ENCODE results near the gene IL33. TPM values are rescaled to one million over a fixed set of nuclear protein-coding genes. Genes with fewer than 3 reads are reported as not detected.

IL33 gene
- total RNA-seq, 1 experiment from 2014 or later, result 0.07 TPM

- Mint-ChIP-seq H3K36me3 (peaks cover 5% of the 10 kb centered on the region), H3K4me3 (no peak overlapping the region), H3K27me3 (ENCODE audit: low read depth) (no peaks in the 10 kb centered on the region), H3K4me1 (no peaks in the 10 kb centered on the region), H3K9me3 (peaks cover 12% of the 10 kb centered on the region), H3K27ac (no peak overlapping the region)
- ChIA-PET POLR2A (no interaction called here), CTCF (no interaction called here)
- no peak for ATAC-seq
- no peak for TF ChIP-seq ZNF263 (CRISPR knock-in tag; IDR thresholded peaks at IDR 0.05; ENCODE audit: low read depth)
- TF ChIP-seq FOXJ3 (CRISPR knock-in tag; IDR thresholded peaks at IDR 0.05; ENCODE audit: borderline replicate concordance), result no peak
- TF ChIP-seq FOXK1 (CRISPR knock-in tag; IDR thresholded peaks at IDR 0.05), result no peak
- no peak for TF ChIP-seq HMGA2 (CRISPR knock-in tag; IDR thresholded peaks at IDR 0.05)
- no peak for TF ChIP-seq SMAD3 (CRISPR knock-in tag; IDR thresholded peaks at IDR 0.05; ENCODE audit: borderline replicate concordance)
- TF ChIP-seq FOXP1 (CRISPR knock-in tag; IDR thresholded peaks at IDR 0.05; ENCODE audit: borderline replicate concordance), result no peak
- TF ChIP-seq STAT6 (CRISPR knock-in tag; conservative IDR thresholded peaks at IDR 0.05; ENCODE audit: low read depth), result no peak
- TF ChIP-seq USF2 (CRISPR knock-in tag; IDR thresholded peaks at IDR 0.05), result no peak
- TF ChIP-seq ESRRA (CRISPR knock-in tag; IDR thresholded peaks at IDR 0.05; ENCODE audit: borderline replicate concordance), result no peak
- no peak for TF ChIP-seq ATF6 (CRISPR knock-in tag; IDR thresholded peaks at IDR 0.05)
- TF ChIP-seq ETV6 (CRISPR knock-in tag; IDR thresholded peaks at IDR 0.05), result no peak
- no peak for TF ChIP-seq MYBL2 (CRISPR knock-in tag; IDR thresholded peaks at IDR 0.05)
- TF ChIP-seq ERG (CRISPR knock-in tag; IDR thresholded peaks at IDR 0.05), result no peak
- TF ChIP-seq NR3C1 (CRISPR knock-in tag; conservative IDR thresholded peaks at IDR 0.05; ENCODE audit: low read depth), result no peak
- no peak for TF ChIP-seq EMX1 (CRISPR knock-in tag; IDR thresholded peaks at IDR 0.05)
- TF ChIP-seq ZNF671 (CRISPR knock-in tag; IDR thresholded peaks at IDR 0.05), result no peak
- DNase-seq (ENCODE audit: low spot score), result no peak
Observed at GRCh38 chr9:6234014-6234413, 18.4 kb downstream of the IL33 start.

GRCh38 chr9:6237267-6237666 lies 21.7 kb downstream of the IL33 start:
- Mint-ChIP-seq H3K27ac (no peak overlapping the region), H3K9me3 (peaks cover 26% of the 10 kb centered on the region), H3K36me3 (peaks cover 17% of the 10 kb centered on the region), H3K4me3 (no peak overlapping the region), H3K27me3 (ENCODE audit: low read depth) (no peaks in the 10 kb centered on the region), H3K4me1 (no peaks in the 10 kb centered on the region)
- DNase-seq (ENCODE audit: low spot score) (no peak), ATAC-seq (no peak)
- ChIA-PET CTCF (no interaction called here), POLR2A (no interaction called here)
- TF ChIP-seq NFATC4 (CRISPR knock-in tag; IDR thresholded peaks at IDR 0.05) (no peak), ZNF425 (CRISPR knock-in tag; conservative IDR thresholded peaks at IDR 0.05) (no peak), AR (CRISPR knock-in tag; IDR thresholded peaks at IDR 0.05) (no peak), TCF7 (CRISPR knock-in tag; IDR thresholded peaks at IDR 0.05; ENCODE audit: low read depth) (no peak), HMGXB4 (CRISPR knock-in tag; IDR thresholded peaks at IDR 0.05) (no peak), NFE2L1 (CRISPR knock-in tag; IDR thresholded peaks at IDR 0.05) (no peak)

Data from WTC11 (cell line).